HG02943 (cell line): ENCODE results near the gene TECPR2.

Experiments
- ATAC-seq: cut with Tn5 transposase; IDR thresholded peaks from one replicate; pipeline ENCODE4 v1.9.1; 2021; ENCODE audit warnings: mild to moderate bottlenecking, low read depth, moderate library complexity; ENCODE audit not compliant: unreplicated experiment

TECPR2 gene

DNA sequence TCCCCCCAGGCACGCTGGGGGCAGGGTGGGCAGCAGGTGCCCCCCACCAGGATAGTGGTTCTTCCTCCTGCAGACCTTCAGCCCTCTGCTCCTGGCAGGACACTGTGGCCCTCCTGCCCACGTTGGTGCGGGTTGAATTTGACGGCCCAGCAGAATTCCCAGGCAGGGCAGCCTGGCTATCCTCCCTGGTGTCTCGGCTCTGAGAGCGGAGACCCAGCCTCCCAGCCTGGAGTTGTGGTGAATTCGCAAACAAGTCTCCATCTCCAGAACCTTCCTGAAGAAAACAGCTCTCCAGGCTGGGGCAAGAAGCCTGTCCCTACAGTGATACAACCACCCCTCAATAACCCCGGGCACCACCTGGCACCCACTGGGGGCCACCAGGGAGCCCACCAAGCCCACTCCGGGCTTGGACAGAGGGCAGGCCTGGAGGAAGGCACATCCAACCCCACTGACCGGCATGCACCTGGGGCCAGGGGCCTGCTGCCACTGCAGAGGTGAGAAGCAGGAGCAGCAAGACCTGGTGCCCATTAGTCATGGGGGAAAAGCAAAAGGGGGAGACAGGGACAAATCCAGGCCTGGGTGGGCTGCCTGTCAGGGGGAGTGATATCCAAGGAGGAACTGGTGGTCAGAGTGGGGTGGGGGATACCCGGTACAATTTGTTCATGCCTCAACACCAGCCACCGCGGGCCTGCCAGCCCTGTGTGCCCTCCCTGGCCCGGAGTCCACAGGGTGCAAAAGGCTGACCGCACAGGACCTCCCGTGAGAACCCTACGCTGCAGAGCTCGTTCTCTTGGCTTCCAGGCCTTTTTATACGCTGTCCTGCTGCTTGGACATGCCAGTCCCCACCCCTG lies 143.3 kb downstream of the TECPR2 start:
- ATAC-seq, result no peak

DNA sequence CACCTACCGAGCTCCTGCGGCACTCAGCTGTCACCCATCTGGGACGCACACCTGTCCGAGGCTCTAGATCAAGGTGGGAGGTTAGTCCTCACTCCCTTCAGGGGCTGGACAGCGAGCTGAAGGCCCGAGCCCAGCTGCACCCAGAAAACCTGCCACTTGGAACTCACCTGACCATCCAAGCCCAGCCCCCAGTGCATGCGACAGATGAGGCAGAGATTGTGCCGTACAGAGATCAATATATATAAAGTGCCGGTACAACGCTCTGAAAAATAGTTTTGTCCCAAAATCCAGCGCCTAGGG lies 143.8 kb downstream of the TECPR2 start:
- no peak for ATAC-seq

DNA sequence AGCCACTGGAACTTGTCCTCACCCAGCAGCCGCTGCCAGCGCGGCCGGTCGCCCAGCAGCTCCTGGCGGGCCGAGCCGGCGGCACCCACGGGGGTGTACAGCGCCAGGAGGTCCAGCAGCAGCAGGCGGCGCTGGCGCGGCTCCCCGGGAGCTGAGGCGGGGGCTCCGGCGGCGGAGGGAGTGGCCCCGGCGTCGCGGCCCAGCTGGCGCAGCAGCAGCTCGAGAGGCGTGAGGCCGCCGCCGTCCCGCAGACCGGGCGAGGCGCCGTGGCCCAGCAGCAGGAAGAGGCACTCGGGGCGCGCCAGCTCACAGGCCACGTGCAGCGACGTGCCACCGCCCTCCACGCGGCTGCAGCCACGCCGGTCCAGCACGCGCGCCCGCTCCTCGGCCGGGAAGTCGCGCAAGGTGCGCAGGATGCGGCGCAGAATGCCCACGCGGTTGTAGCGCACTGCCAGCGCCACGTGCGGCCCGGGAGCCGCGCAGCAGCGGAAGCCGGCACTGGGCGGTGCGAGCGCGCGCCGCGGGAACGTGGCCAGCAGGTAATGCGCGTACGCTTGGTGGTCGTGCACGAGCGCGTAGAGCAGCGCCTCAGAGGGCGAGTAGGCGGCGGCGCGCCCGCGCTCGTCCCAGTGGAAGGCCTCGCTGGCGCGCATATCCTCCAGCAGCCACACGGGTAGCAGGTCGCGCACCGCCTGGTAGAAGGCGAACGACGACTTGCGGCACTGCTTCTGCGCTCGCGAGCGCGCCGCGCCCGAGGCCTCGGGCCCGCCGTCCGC lies 144.5 kb downstream of the TECPR2 start:
- no peak for ATAC-seq

DNA sequence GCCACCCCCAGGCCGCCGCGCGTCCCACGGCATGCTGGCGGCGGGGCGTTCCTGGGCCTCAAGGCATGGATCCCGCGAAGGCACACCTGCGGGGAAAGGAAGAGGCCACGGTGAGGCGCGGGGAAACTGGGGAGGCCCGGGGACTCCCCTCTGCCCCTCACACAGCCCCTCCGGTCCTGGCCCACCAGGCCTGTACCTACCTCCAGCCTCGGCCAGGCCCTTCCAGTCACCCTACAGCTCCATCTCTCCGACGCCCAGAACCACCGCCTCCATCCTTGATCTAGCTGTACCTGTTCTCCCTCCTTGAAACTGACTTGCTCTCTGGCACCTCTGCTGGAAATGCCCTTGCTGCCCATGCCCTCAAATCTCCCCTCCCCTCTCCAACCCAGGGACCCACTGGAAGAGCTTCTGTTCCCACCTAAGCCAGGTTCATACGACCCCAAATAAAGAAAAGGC lies 145.1 kb downstream of the TECPR2 start:
- ATAC-seq, result no peak

DNA sequence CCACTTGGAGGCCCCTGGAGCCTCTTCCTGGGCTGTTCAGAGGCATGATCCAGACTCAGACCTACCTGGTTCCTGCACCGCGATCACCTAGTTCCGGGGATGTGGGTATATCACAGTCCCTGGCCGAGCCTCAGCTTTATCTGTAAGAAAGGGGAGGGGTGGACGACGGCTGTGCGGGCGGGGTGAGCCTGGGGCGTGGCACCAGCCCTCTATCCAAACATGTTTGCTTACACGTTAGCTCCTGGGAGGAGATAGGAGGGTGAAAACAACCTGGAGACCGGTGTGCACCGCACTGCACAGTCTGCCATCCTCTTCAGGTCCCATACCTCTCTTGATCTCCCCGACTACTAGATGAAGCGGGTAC lies 145.7 kb downstream of the TECPR2 start:
- no peak for ATAC-seq

DNA sequence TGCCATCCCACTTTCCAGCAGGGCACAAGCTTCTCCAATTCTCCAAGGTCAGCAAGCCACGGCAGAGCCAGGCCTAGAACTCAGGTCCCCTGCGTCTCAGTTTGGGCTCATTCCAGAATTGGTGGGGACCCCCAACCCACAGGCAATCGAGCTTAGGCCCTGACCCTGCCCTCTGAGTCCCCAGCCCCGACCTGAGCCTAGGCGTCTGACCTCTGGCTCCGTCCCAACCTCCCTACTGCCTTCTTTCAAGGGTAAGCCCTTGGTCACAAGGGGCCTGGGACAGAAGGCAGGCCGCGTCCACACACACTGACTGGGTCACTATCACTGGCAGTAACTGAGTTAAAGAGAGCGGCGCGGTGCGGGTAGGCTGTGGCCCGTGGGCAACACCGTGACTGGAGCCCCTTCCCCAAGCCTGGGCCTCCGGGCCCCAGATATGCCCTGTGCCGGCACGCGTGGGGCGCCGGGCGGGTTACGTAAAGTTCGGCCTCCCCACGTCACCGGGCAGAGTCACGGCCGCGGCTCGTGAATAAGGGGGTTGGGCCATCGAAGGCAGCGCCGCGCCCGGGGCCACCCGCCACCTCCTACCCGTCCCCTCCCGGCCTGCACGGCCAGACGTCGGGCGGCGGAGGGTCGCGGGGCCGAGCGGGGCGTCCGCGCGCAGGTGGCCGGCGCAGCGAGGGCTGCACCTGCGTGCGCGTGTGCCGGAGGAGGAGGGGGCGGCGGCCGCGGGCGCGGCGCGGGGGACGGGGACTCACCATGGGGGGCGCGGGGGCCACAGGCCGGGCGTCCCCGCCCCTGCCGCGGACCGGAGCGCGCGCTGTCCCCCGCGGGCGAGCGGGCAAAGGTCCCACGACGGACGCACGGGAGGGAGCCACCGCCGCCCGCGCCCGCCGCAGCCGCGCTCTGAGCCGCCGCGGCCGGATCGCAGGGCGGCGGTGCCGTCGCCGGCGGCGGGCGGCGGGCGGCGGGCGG lies 146.3 kb downstream of the TECPR2 start:
- ATAC-seq, result peak; percentile 11

DNA sequence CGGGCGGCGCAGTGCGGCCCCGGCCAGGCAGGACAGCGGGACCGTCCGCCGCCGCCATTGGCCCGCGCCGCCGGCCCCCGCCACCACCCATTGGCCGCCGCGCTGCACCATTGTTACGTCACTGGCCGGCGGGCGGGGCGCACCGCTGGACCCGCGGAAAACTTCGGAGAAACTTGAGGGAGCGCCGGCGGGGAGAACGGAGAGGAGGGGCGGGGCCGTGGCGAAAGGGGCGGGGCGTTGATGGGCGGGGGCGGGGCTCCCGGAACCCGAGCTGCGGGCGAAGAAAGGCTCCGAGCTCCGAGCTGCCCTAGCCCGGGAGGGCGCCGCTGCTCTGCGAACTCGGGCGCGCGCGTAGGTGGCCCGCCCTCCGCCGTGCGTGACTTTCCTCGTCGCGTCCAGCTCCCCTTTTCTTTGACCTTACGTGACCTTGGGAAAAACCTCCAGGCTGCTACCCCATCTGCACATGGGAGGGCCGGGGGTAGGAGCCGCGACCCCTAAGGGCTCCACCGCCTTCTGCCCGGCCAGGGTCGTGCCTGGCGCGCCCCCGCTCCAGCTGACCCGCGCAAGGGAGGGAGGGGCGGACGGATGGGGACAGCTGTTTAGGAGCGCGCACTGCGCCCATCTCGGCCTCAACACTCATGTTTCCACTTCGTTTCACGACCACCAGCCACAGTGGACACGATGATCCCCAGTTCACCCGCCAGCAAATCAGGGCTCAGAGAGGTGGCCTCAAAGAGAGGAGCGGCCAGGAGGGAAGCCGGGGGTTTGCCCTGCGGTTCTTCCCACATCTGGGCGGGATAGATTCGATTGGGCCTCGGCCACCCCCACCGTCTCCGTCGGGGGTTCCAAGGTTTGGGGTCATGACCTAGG lies 147.2 kb downstream of the TECPR2 start, which contains the start of gene ANKRD9:
Gene ANKRD9 (minus strand): TSS at position 31 of the 870 bp plus-strand sequence. CDS start 1,887 bp downstream, outside the sequence.
- peak; percentile 74 for ATAC-seq

DNA sequence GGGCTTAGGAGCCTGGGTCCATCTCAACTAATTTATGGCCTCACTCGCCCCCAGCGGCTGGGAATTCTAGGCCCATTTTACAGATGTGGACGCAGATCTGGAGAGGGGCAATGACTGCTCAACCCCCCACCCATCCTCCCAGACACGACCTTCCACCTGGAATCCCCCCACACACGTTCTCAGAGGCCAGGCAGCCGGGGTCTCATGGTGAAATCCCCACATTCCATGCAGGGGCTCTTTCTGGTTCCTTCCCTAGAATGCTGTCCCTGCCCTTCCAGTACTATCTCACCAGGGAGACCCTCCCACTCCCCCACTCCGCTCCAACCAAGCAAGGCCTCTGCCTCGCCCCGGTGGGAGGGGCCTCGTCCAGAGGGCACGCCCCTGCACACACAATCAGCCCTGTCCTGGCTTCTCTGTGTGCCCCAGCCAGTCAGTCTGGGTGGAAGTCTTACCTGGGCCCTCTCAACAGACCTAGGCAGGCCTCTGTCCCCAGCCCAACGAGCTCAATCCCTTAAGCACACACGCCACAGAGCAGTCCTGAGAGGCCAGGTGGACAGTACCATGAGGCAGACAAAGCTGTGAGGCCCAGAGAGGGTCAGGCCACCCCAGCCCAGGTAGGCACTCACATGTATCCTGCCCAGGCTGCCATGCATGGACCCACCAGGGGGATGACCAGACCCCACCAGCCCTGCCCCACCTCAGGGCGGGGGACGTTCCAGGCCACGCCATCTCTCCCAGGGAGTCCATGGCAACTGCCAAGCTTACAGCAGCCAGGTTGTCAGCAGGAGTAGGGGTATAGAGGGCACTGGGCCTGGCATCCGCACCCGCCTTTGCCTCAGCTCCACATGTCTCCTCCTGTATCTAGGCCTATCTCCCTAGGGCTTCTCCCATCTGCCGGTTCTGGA lies 148.1 kb downstream of the TECPR2 start:
- no peak for ATAC-seq

DNA sequence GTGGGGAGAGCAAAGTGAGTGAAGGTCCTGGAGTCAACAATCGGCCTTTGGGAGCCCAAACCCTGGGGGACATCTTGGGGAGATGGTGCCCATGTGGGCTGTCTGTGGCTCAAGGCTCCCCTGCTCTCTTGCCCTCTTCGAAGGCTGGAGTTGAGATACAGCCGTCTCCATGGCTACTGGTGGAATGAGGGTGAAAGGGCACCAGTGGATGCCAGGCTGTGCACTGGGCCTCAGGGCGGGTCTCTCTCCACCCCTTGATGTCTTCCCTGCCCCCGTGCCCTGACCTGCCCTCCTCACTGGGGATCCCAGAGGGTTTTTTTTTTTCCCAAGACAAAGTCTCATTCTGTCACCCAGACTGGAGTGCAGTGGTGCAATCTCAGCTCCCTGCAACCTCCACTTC lies 148.8 kb downstream of the TECPR2 start:
- ATAC-seq, result no peak

DNA sequence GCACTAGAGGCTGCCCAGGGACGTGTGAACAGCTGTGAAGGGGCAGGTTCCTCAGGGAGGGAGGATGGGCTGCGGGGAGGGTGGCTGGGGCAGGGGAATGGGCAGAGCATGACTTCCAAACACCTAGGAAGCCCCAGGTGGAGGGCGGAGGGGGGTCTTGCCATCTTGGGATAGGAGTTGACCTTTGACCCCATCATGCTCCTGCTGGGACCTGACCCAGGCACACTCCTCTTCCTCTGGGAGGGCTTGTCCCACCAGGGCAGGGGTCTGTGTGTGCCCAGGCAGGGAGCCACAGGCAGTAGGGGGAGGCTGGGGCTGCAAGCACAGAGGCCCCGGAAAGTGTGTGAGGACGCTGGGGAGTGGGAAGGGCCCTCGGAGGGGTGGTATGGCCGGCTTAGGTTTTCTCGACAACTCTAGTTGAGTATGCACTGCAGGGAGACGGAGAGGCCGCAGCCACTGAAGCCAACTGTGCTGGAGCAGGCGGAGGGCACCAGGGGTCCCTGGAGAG lies 150.1 kb downstream of the TECPR2 start:
- ATAC-seq, result no peak

DNA sequence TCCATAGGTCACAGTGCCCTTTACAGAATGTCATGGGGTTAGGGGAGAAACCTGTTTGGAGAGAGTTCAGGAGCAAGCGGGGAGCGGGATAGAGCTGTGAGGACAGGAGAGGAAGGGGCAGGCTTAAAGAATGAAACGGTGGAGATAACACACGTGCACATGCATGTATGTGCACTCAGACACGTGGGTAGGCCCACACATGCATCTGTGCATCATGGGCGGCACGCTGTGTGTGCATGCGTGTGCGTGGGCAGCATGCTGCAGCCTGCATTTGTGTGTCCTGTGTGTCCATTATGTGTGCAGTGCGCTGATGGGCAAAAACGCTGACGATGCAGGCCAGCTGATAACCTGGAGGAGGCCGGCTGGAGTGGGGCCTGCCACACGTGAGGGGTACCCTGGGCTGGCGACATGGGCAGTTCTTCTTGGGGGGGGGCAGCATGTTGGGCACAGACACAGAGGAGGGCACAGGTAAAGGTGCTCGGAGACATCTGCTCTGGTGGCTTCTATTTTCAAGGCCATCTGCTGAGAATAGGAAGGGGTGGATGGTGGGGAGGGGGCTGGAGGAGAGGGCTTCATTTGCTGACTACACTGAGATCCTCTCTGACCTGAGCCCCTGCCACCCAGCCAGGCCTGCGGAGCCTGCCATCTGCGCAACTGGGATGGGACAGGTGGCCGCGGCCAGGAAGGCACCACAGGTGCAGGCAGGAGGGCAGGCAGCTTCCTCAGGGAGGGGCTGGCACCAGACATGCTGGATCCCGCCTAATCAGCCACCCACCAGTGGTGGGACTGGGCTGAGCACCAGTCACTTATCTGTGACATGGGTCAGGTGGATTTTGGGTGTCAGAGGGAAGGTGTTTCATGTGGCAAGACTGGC lies 151.4 kb downstream of the TECPR2 start:
- no peak for ATAC-seq

DNA sequence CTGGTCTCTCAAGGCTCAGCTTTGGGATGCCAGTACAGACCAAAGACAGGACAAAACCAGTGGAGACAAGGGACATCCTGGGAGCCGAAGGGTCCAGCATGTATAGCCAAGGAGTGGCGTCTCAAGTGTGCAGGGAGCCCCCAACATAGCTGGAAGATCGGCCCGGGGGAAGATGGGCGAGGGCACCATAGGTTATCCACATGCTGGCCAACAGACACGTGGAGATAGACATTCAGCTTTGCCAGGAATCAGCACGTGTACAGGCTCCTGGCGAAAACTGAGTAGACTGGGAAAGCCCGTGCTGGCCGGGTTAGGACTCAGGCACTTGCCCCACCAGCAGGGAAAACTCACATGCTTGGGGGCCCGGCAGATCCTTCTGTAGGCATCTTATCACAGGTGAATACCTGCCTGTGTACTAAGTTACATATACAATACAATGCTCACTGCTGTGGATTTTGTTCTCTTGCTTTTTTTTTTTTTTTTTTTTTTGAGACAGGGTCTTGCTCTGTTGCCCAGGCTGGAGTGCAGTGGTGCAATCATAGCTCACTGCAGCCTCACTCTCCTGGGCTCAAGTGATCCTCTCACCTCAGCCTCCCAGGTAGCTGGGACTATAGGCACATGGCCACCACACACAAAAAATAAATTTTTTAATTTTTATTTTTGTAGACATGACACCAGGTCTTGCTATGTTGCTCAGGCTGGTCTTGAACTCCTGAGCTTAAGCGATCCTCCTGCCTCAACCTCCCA lies 152.4 kb downstream of the TECPR2 start:
- ATAC-seq, result no peak

DNA sequence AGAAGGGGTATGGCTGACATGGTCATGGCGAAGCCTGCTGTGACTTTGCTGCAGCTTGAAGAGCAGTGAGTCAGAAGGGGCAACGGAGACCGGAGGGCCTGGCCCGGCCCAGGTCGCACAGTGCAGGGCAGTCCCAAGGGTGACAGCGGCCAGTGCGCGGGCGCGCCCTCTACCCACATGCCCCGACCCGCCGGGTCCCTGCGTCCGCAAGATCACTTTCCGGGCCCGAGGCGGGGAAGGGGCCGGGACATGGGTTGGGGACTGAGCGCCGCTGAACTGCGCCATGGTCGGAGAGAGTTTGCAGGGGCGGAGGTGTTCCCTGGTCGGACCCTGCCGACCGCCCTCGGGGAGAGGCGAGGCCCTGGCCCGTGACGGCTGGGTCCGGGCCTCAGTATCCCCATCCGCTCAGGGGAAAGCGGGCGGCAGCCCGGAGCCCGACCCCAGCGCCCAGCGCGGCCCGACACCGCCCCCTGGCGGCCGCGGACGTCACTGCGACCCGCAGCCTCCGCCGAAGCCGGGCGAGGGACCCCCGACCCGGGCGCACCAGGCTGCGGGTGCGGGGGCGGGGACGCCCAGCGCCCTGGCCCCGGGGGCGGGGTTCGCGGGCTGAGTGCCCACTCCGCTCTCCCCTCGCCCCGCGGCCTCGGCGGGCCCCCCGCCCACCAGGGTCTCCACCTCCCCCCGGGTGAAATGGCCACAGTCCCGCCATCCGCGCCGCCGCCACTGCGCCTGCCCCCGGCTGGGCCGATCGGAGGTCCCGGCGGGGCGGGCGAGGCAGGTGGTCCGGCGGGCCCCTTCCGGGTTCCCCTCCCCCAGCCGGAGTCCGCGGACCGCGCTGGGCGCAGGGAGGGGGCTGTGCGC lies 154.0 kb downstream of the TECPR2 start:
- no peak for ATAC-seq

DNA sequence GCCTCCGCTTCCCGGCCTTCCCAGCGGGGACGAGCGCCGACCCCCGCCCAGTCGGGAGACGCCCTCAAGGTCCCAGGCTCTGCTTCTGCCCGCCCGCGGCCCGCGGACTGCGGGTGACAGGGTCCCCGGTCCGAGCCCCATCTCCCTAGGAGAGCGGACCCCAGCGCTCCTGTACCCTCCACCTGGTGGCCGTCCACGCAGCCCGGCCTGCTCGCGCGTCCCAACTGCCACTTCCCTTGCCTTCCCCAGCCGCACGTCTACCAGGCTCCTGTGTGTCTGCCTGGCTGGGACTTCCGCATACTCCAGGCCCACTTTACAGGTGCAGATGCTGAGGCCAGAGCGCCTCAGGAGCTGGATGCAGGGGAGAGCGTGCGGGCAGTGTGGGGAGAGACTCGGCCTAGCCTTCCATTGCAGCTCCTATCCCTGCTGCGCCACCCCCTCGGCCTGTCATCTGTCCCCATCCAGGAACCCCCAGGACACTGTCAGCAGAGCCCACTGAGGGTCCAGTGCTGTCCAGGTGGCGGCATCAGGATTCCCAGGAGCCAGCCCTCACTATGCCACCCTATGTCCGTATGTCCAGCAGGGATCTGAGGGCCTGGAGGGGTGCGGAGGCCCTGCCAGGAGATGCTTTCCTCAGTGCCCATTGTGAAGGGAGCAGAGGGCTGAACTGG lies 154.8 kb downstream of the TECPR2 start:
- ATAC-seq, result no peak

DNA sequence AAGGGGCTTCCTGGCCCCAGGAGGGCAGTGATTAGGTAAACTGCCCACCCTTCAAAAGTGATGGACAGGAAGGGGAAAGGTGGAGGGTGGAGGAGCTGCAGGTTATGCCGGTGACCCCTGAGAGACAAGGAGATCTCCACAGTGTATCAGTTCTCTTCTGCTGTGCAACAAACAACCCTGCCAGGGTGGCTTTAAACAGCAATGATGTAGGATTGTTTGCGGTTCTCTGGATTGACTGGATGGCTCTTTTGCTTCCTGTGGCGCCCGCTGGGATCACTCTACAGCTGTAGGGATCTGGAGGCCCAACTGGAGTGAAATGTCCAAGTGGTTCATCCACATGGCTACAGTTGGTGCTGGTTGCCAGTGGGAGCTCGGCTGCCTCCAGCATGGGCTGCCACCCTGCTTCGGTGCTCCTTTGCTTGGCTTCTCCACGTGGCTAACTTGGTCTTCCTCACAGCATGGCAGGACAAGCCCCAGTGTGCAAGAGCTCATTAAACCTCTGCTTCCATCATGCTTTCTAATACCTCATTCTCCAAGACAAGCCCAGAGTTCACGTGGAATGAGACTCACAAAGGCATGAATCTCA lies 155.4 kb downstream of the TECPR2 start:
- no peak for ATAC-seq
